Endothelial cell of umbilical vein (primary cell): ENCODE data around the gene ESF1.

Source experiments
- EZH2 ChIP-seq: IDR thresholded peaks from 2 replicates; pipeline ENCODE4 v1.6.1; 2012; ENCODE audit warnings: borderline replicate concordance, low read depth, mild to moderate bottlenecking, moderate library complexity, low read length, inconsistent platforms; ENCODE audit not compliant: severe bottlenecking
- FOS ChIP-seq: IDR thresholded peaks from 2 replicates; pipeline ENCODE4 v1.6.1; 2011; ENCODE audit warnings: mild to moderate bottlenecking, low read length, moderate library complexity, borderline replicate concordance; ENCODE audit not compliant: insufficient read depth
- JUN ChIP-seq: IDR thresholded peaks from 2 replicates; pipeline ENCODE4 v1.6.1; 2011; ENCODE audit warnings: borderline replicate concordance, low read depth; ENCODE audit not compliant: insufficient read length, insufficient read depth
- MYC ChIP-seq: IDR thresholded peaks from one replicate; pipeline ENCODE4 v1.6.1; 2011; ENCODE audit warnings: mild to moderate bottlenecking, low read depth, low read length
- POLR2A ChIP-seq: IDR thresholded peaks from 2 replicates; pipeline ENCODE4 v1.6.1; 2012; ENCODE audit warnings: low read depth, mild to moderate bottlenecking, control low read depth, low read length
- POLR2AphosphoS5 ChIP-seq: IDR thresholded peaks from 2 replicates; pipeline ENCODE4 v1.6.1; 2012; ENCODE audit warnings: low read depth, mild to moderate bottlenecking, control low read depth, low read length, moderate library complexity; ENCODE audit not compliant: insufficient read depth
- TF ChIP-seq, protein P1 (sequence below), 2 donors: IDR thresholded peaks; 1 replicate in 1 of 2; 2 replicates in 1 of 2; pipeline ENCODE4 v1.5.1; 2011; ENCODE audit warnings: low read length in 2 of 2, mild to moderate bottlenecking in 2 of 2, moderate library complexity in 2 of 2, control low read depth in 1 of 2, inconsistent platforms in 1 of 2, low read depth in 1 of 2; ENCODE audit not compliant: insufficient read depth in 1 of 2; ENCODE audit errors: extremely low read depth in 1 of 2

DNA sequence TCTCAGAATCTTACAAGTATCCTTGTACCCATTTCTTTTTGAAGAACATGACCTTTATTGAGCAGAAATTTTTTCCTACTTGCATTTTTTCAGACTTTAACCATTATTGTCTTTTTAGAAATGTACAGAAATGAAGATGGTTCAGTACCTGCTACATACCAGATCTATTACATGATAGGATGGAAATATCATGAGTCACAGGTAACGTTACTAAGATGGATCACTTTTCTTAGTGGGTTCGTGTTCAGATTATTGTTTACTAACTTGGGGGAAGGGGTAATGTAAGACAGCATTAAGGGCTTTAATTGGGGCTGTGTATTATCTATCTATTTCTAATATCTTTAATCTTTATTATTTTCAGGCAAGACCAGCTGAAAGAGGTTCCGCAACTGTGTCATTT lies 32.0 kb upstream of the ESF1 start:
- TF ChIP-seq POLR2A (no peak), EZH2 (no peak), MYC (no peak), POLR2AphosphoS5 (no peak), JUN (no peak), FOS (no peak)
- TF ChIP-seq, protein P1, sequence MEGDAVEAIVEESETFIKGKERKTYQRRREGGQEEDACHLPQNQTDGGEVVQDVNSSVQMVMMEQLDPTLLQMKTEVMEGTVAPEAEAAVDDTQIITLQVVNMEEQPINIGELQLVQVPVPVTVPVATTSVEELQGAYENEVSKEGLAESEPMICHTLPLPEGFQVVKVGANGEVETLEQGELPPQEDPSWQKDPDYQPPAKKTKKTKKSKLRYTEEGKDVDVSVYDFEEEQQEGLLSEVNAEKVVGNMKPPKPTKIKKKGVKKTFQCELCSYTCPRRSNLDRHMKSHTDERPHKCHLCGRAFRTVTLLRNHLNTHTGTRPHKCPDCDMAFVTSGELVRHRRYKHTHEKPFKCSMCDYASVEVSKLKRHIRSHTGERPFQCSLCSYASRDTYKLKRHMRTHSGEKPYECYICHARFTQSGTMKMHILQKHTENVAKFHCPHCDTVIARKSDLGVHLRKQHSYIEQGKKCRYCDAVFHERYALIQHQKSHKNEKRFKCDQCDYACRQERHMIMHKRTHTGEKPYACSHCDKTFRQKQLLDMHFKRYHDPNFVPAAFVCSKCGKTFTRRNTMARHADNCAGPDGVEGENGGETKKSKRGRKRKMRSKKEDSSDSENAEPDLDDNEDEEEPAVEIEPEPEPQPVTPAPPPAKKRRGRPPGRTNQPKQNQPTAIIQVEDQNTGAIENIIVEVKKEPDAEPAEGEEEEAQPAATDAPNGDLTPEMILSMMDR (IDR thresholded peaks at IDR 0.05; ENCODE audit: extremely low read depth in 1 of 2, insufficient read depth in 1 of 2, low read depth in 1 of 2, low read length in 2 of 2) = no peak
